SJSA1 (cell line): Measurements from ENCODE around the gene NTMT2. TPM values are rescaled to one million over a fixed set of nuclear protein-coding genes. Genes with fewer than 3 reads are reported as not detected.
"Not testable (repeated sequence)": the region's sequence is repeated elsewhere in the genome, so short reads cannot be mapped to it uniquely, and the experiment has no call there.

Source experiments
- DNase-seq, 2 experiments: peaks; one replicate each; pipeline ENCODE4 v3.0.0-alpha.2; 2015 to 2020; ENCODE audit warnings: low spot score in 2 of 2, low read depth in 1 of 2
- H3K27ac ChIP-seq: fragments of 250-450 bp; sonication (Bioruptor Pico); 2 replicates; pipeline ENCODE4 v1.5.1; 2020; ENCODE audit warnings: mild to moderate bottlenecking, moderate library complexity
- H3K27me3 ChIP-seq: fragments of 250-450 bp; sonication (Bioruptor Pico); replicated peaks from 2 replicates; pipeline ENCODE4 v1.5.1; 2020; ENCODE audit warnings: mild to moderate bottlenecking, moderate library complexity
- H3K36me3 ChIP-seq: fragments of 250-450 bp; sonication (Bioruptor Pico); 2 replicates; pipeline ENCODE4 v1.5.1; 2020; ENCODE audit warnings: mild to moderate bottlenecking
- H3K4me1 ChIP-seq: fragments of 250-450 bp; sonication (Bioruptor Pico); replicated peaks from 2 replicates; pipeline ENCODE4 v1.6.1; 2021; ENCODE audit warnings: mild to moderate bottlenecking
- H3K4me3 ChIP-seq: fragments of 250-450 bp; sonication (Bioruptor Pico); 2 replicates; pipeline ENCODE4 v1.5.1; 2020; ENCODE audit warnings: mild to moderate bottlenecking
- H3K9me3 ChIP-seq: fragments of 250-450 bp; sonication (Bioruptor Pico); replicated peaks from 2 replicates; pipeline ENCODE4 v1.5.1; 2020; ENCODE audit warnings: mild to moderate bottlenecking
- total RNA-seq: library from RNA; depleted of rRNA; stranded (reverse); fragments of >200 nt; shearing (Covaris generic); gene quantifications from 2 replicates; pipeline ENCODE4 v1.2.3, GENCODE V29; 2014

NTMT2 gene
- total RNA-seq, 1 experiment from 2014 or later = not detected

DNA sequence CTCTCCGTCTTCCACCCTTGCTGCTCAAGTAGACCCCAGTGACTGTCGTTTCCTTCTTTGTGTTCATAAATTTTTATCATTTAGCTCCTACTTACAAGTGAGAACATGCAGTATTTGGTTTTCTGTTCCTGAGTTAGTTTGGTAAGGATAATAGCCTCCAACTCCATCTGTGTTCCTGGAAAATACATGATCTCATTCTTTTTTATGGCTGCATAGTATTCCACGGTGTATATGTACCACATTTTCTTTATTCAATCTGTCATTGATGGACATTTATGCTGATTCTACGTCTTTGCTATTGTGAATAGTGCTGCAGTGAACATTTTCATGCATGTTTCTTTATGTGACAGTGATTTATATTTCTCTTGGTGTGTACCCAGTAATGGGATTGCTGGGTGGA, 24.8 kb downstream of the NTMT2 start:
- H3K27me3 ChIP-seq, H3K36me3 ChIP-seq, H3K4me3 ChIP-seq, H3K27ac ChIP-seq, H3K4me1 ChIP-seq, DNase-seq, H3K9me3 ChIP-seq: not testable (repeated sequence)

DNA sequence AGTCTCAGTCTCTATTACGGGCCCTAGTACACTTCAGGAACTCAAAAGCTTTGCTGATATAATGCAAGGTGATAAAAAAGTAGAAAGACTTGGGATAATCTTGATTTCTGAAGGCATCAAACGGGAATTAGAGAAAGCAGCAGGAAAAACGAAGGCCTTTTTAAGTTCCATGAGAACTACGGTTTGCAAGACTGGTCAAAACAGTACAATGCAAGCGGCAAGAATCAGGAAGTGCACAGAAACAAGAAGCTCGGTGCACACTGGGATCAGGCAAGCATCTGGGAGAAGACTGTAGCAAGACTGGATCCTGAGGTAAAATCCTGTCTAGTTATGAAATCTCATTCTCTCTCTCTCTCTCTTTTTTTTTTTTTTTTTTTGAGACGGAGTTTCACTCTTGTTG, 28.6 kb downstream of the NTMT2 start:
- no peak for DNase-seq
- Histone ChIP-seq H3K27ac (no peak overlapping the region), H3K36me3 (no peaks in the 10 kb centered on the region), H3K9me3 (no peaks in the 10 kb centered on the region; the same call in 1 of the 2 replicates), H3K27me3 (no peaks in the 10 kb centered on the region), H3K4me3 (no peak overlapping the region), H3K4me1 (no peaks in the 10 kb centered on the region)

DNA sequence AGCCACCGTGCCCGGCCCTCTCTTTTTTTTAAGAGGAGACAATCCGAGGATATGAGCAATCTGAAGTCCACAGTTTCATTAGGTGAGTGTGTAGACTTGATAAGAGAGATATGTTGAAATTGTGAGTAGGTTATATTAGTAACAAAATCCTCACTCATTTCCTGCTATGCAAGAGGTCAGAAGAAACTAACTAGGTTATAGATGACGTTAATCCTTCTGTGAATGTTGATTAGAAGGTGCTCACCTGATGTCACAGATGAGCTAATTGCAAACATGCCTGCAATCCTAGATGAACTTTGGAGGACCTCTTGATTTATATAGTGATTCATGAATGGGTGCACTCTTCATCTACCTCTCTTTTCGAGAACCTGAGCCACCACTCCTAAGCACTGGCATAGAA, 29.3 kb downstream of the NTMT2 start:
- Histone ChIP-seq H3K36me3 (no peaks in the 10 kb centered on the region), H3K27ac (no peak overlapping the region), H3K4me1 (no peaks in the 10 kb centered on the region), H3K9me3 (no peaks in the 10 kb centered on the region; the same call in 1 of the 2 replicates), H3K27me3 (no peaks in the 10 kb centered on the region), H3K4me3 (no peak overlapping the region)
- no peak for DNase-seq

DNA sequence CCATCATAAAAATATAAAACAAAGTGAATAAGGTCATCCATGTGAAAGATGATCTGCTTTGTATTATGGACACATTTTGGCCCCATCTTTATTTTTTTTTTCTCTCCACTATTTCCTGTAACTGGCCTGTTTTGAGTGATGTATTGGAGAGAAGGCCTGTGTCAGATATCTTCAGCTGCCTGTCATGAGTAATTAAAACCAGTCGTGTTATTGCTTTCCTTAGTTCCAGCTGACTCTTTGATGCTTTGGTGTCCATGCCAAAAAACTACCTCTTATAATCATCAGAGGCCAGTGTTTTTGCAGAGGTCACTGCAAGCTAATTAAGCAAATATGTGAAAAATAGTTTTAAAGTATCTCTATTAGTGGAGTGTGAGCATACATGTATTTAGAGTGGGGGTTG, 29.7 kb downstream of the NTMT2 start:
- Histone ChIP-seq H3K9me3 (no peaks in the 10 kb centered on the region; the same call in 1 of the 2 replicates), H3K36me3 (no peaks in the 10 kb centered on the region), H3K27me3 (no peaks in the 10 kb centered on the region), H3K4me1 (no peaks in the 10 kb centered on the region), H3K4me3 (no peak overlapping the region), H3K27ac (no peak overlapping the region)
- DNase-seq = no peak

DNA sequence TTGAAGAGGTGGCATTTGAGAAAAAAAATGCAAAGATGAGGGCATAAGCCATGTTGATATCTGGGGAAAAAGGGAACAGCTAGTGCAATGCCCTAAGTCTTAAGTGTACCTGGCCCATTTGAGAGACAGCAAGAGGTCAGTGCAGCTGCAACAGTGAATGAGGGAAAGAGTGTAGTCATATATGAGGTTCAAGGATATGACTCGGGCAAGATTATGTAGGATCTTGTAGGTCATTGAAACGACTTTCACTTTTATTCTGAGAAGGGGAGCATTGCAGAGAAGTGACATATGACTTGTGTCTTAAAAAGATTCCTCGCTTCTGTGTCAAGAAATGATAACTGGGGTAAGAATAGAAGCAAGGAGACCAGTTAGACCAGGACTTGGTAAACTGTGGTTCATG, 31.0 kb downstream of the NTMT2 start:
- H3K4me3 ChIP-seq = no peak overlapping the region
- H3K36me3 ChIP-seq = no peaks in the 10 kb centered on the region
- H3K9me3 ChIP-seq = no peaks in the 10 kb centered on the region
- no peak for DNase-seq
- H3K27ac ChIP-seq = no peak overlapping the region
- no peaks in the 10 kb centered on the region for H3K27me3 ChIP-seq
- H3K4me1 ChIP-seq = no peaks in the 10 kb centered on the region

DNA sequence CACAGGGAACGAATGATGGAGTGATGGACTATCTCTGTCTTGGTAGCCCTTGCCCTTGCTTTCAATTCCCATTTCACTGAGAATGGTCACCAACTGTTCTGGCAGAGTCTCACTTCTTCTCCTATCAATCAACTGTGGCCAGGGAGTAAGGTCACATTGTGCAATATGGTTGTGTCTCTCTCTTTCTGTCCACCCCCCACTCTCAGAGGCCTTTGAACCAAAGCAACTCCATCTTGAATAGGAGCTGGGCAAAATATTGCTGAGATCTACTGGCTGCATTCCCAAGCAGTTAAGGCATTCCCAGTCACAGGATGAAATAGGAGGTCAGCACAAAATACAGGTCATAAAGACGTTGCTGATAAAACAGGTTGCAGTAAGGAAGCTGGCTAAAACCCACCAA, 36.7 kb downstream of the NTMT2 start:
- Histone ChIP-seq H3K27ac (no peak overlapping the region), H3K36me3 (no peaks in the 10 kb centered on the region), H3K4me3 (no peak overlapping the region), H3K4me1 (no peaks in the 10 kb centered on the region), H3K27me3 (no peaks in the 10 kb centered on the region), H3K9me3 (no peaks in the 10 kb centered on the region)
- DNase-seq = no peak

DNA sequence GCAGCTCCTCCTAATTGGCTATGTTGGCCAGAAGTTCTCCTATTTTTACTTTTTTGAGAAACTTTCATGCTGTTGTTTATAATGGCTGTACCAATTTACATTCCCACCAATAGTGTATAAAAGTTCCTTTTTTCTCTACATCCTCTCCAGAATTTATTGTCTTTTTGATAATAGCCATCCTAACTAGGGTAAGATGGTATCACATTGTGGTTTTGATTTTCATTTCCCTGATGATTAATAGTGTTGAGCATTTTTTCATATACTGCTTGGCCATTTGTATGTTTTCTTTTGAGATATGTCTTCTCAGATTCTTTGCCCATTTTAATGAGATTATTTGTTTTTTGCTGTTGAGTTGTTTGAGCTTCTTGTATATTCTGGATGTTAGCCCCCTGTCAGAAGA, 46.8 kb downstream of the NTMT2 start:
- Histone ChIP-seq H3K36me3 (no peaks in the 10 kb centered on the region), H3K4me3 (no peak overlapping the region)
- DNase-seq = no peak

DNA sequence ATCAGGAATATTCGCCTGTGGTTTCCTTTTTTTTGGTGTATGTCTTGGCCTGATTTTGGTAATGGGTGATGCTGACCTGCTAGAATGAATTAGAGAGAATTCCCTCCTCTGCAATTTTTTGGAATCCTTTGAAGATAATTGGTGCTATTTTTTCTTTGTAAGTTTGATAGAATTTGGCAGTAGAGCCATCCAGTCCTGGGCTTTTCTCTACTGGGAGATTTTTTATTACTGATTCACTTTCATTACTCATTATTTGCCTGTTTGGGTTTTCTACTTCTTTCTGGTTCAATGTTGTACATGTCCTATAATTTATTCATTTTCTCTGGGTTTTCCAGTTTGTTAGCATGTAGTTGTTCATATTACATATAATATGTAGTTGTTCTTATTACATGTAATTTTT, 48.7 kb downstream of the NTMT2 start:
- no peaks in the 10 kb centered on the region for H3K27me3 ChIP-seq
- DNase-seq = no peak
- no peaks in the 10 kb centered on the region; the same call in 1 of the 2 replicates for H3K9me3 ChIP-seq
- no peak overlapping the region for H3K27ac ChIP-seq
- no peak overlapping the region for H3K4me3 ChIP-seq
- no peaks in the 10 kb centered on the region for H3K36me3 ChIP-seq
- no peaks in the 10 kb centered on the region for H3K4me1 ChIP-seq

More for the DNA sequence above, 46.8 kb downstream of the NTMT2 start:
- Histone ChIP-seq H3K9me3 (no peaks in the 10 kb centered on the region; the same call in 1 of the 2 replicates), H3K27ac (no peak overlapping the region), H3K4me1 (no peaks in the 10 kb centered on the region), H3K27me3 (no peaks in the 10 kb centered on the region)

DNA sequence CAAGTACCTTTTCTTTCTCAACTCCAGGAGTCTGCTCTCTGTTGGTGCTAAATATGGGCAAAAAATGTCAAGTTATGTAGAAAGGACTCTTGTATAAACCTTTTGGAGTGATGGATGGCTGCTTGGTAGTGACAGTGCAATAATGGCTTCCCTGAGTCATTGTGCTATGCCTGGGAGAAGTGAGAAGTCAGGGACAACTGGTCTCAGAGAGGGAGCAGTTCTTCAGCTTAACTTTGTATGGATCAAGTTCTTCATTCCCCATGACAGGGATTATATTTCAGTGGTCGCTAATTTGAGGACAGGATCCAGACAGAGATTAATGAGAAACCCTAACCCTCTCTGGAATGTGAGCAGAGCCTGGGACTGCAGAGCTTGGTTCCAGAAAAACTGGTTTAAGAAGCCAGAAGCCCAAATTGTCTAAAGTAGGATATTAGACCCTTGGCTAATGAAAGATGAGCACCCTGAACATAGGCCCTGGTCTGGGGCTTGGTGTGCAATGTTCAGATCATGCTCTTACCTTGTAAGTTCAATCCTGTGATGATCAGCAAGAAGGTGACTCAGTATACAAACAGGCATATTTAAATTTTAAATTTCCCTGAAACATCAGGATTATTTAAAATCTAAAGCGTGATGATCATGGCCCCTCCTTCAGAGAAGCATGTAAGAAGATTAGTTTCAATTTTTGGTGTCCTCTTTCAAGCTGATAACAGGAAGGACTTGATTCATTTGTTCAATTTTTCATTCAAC, 50.9 kb downstream of the NTMT2 start:
- H3K36me3 ChIP-seq = no peaks in the 10 kb centered on the region
- H3K4me3 ChIP-seq = no peak overlapping the region
- H3K27ac ChIP-seq = no peak overlapping the region
- H3K27me3 ChIP-seq = no peaks in the 10 kb centered on the region
- no peak for DNase-seq
- H3K9me3 ChIP-seq = no peaks in the 10 kb centered on the region
- H3K4me1 ChIP-seq = no peaks in the 10 kb centered on the region

DNA sequence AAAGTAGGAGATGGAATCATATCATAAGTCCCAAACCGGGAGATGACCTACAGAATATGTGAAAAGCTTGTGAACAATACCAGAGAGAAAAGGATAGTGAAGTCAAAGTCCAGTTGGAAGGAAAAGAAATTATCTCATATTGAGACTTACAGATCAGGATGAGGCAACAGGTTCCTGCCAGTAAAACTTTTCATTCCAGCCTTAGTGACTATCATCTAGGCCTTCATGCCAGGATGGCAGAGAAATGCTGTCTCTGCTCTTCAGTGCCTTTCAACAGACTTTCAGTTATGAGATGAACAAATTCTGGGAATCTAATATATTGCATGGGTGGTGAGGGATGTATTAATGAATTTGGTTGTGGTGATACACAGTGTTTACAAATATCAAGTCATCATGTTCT, 52.3 kb downstream of the NTMT2 start:
- Histone ChIP-seq H3K9me3 (no peaks in the 10 kb centered on the region), H3K27me3 (no peaks in the 10 kb centered on the region), H3K4me1 (no peaks in the 10 kb centered on the region), H3K4me3 (no peak overlapping the region), H3K27ac (no peak overlapping the region), H3K36me3 (no peaks in the 10 kb centered on the region)
- no peak for DNase-seq

DNA sequence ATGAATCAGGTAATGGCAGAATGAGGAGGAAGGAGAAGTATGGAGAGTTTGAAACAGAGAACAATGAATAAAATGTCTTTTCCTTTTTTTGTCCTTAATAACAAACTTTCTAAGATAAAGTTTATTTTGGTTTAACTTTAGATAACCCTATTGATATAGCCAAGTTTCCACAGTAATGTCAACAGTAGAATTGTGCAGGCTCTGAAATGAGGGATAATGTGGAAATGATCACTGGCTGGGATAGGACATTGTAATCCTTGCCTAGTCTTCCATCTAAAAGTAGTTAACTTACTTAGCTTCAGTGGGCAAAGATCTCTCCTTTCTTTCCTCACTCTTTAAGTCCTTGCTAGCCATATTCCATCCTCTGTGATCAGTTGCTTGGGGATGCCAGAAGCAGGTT, 52.8 kb downstream of the NTMT2 start:
- no peak overlapping the region for H3K4me3 ChIP-seq
- H3K4me1 ChIP-seq = no peaks in the 10 kb centered on the region
- no peaks in the 10 kb centered on the region for H3K36me3 ChIP-seq
- H3K27me3 ChIP-seq = no peaks in the 10 kb centered on the region
- DNase-seq = no peak
- H3K9me3 ChIP-seq = no peaks in the 10 kb centered on the region
- H3K27ac ChIP-seq = no peak overlapping the region

DNA sequence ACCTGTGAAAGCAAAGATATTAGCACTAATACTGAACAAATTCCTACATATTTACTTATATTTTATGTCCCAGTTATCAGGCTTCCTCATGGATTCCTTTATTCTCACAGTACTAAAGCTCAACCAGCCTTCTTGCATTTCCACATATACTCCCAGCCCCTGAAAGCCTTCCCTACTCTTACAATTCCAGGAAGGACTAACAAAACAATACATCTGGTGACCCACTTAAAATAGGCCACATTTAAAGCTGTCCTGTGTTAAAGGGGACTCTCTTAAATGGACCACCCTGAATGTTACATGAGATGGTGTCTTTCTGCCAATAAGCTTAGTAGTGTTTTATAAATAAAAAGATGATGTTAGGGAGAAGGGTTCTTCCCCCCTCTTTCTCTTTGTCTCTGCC, 54.4 kb downstream of the NTMT2 start:
- Histone ChIP-seq H3K27me3 (no peaks in the 10 kb centered on the region), H3K4me3 (no peak overlapping the region), H3K9me3 (no peaks in the 10 kb centered on the region), H3K36me3 (no peaks in the 10 kb centered on the region), H3K27ac (no peak overlapping the region), H3K4me1 (no peaks in the 10 kb centered on the region)
- DNase-seq = no peak

DNA sequence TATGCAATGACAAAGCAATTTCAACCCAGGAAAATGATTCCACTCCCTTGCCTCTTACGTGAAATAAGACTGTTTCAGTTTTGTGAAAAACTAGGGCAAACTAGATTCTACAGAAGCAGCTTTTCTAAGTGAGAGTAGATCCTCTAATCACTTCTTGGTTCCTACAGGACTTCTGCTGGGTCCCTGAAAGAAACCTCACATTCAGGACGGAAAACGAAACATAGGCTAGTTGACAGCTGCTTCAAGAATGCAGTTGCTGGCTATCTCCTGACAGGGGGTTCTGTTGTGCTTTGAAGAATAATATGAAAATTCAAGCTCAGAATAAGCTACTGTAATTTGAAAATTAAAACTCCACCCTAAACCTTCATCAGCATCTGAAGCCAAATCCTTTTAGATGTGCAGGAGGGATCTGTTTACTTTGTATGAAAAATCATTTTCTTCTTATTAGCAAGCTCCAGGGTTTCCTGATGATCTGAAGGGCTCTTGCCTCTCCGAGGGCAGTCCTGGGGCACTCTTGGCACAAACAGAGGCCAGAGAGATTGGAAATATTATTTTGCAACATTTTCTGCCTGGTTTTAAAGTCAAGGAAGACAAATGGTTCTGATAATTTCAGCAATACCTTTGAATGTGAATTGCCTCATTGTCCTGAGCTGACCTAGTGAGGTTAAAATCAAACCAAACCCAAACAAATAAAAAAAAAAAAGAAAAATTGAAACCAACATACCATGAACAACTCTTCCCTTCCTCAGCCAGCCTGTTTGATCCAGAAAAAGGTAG, 55.0 kb downstream of the NTMT2 start:
- H3K4me1 ChIP-seq = no peaks in the 10 kb centered on the region
- no peaks in the 10 kb centered on the region for H3K36me3 ChIP-seq
- H3K4me3 ChIP-seq = no peak overlapping the region
- no peak overlapping the region for H3K27ac ChIP-seq
- no peak for DNase-seq
- no peaks in the 10 kb centered on the region for H3K9me3 ChIP-seq
- no peaks in the 10 kb centered on the region for H3K27me3 ChIP-seq

DNA sequence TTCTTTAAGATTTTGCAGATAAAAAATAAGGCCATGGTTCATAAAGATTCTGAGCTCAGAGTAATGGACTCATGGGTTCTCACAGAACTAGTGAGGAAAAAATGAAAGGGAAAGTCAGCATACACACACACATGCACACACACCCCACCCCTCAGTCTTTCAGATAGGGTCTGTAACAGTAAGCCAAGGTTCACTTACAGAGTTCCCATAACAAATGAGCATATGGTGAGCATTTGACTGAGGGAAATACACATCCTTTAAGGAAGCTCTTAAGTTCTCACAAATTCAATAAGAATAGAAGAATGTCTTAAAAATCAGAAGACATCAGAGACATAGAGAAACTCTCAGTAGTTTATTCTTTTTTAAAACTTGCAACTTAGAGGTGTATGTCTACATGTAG, 57.9 kb downstream of the NTMT2 start:
- Histone ChIP-seq H3K4me3 (no peak overlapping the region), H3K4me1 (no peaks in the 10 kb centered on the region), H3K9me3 (no peaks in the 10 kb centered on the region), H3K27ac (no peak overlapping the region), H3K27me3 (no peaks in the 10 kb centered on the region), H3K36me3 (no peaks in the 10 kb centered on the region)
- DNase-seq = no peak
